ENCODE data around the gene SLC7A5.
"Not testable (repeated sequence)": the region's sequence is repeated elsewhere in the genome, so short reads cannot be mapped to it uniquely, and the experiment has no call there.

Gene SLC7A5

DNA sequence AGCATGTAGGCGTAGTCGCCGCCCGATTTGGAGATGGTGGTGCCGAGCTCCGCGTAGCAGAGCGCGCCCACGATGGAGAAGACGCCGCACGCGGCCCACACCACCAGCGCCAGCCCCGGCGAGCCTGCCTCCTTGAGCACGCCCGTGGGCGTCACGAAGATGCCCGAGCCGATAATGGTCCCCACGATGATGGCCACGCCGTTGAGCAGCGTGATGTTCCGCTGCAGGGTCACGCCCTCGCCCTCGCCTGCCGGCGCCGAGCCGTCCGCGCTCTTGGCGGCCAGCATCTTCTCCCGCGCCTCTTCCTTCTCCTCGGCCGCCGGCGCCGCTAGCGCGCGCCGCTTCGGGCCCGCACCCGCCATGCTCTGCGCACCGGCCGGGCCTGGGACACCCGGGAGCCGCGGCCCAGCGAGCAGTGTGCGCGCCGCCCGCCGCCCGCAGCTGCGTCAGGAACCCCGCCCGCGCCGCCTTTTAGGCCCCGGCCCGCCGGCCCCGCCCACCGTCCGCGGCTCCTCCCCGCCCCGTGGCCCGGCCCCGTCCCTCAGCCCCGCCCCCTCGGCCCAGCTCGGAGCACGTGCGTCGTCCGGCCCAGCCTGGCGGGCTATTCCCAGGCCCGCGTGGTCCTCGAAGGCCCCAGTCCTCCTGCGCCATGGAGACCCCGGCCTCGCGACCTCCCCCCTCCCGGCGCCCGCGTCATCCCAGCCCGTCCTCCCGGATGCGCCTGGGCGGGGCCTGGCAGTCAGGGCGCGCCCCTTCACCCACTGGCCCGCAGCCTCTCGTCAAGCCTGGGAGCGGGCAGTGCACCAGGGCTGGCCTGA, at the start of gene SLC7A5:
Gene SLC7A5 (minus strand): TSS at position 447 of the 818 bp plus-strand sequence. CDS start 85 bp downstream, at position 362.
- peak; percentile 92 for DNase-seq

DNA sequence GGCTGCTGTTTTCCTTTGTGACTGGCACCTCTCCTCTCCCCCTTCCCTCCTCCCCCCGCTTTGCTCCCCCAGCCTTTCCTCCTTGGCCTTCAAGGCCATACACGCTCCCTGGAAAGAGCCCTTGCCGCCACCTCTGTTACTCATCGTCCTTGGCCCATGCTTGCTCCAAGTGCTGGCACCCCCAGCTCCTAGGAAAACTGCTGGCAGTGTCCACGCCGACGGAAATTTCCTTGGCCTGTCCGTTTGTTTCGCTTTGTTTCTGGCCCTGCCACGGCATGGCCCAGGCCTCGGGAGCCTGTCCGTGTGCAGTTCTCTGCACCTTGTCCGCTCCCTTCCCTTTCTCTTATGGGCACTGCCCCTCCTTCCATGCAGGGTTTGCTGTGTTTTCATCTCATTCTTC, 49.0 kb upstream of the SLC7A5 start:
- DNase-seq, result no peak

DNA sequence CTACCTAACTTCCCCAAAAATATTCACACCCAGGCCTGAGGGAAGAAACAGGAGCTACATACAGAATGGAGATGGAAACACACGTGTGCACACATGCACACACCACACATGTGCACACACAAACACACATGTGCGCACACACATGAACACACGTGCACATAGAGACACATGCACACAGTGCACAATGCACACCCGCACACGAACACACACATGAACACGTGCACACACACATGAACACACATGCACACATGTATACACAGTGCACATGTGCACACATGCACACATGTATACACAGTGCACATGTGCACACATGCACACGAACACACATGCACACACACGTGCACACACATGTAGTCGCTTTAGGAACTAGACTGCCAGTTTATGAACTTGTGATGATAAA, 48.2 kb upstream of the SLC7A5 start:
- DNase-seq, result no peak

DNA sequence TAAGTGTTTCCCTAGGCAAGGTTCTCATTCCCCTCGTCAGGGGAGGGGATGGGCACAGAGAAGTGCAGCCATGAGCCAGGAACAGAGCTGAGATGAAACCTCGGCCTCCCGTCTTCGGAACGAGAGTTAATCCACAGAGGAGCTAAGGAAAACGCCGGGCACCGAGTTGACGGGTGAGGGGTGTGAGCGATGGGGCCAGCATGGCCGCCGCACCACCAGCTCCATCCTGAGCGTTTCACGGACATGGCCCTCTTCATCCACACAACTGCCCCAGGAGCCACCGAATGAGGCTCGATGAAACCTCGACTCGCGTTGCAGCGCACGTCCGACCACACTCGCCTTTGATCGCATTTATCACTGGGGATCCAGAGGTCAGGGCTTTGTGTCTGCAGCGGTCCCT, 45.5 kb upstream of the SLC7A5 start:
- DNase-seq, result no peak

DNA sequence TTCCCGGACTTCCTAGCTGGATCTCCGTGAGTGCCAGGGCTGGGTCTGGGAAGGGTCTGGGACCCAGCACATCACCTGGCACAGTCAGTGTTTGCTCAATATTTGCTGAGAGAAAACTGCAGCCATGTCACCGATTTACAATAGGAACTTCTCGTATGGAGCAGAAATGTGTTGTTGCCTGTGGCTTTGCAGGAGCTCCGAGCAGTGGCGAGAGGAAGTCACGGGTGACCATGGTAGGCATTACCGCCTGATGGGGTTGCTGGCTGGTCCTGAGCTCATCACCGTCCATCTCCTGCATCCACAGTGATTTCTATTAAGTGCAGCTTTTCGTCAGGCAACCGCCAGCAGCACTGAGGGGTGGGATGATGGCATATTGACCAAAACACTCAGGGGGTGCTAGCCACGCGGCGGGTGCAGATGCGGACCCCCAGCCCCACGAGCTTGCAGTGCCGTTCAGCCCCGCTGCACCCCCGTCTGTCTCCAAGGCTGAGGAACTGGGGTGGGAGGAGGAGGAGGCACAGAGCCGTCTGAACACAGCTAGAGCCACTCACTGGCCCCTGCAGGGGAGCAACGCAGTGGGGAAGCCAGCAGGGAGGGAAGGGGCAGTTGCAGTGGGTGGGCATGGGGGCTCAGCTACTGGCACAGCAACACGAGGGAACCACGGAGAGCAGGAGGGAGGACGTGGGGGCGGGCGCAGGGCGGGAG, 44.9 kb upstream of the SLC7A5 start:
- not testable (repeated sequence) for DNase-seq

DNA sequence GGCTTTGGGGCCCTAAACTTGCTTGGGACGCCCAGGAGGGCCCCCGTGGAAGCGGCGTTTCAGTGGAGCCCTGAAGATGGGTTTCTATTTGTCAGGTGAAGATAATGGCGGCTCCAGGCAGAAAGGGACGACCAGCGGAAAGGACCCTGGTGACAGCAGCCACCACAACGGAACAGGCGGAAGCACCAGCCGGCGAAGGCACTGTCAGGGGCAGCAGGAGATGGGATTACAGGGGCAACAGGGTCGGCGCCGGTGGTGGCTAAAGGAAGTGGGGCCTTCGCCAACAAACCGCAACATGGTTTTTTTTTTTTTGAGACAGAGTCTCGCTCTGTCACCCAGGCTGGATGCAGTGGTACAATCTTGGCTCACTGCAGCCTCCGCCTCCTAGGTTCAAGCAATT, 43.4 kb upstream of the SLC7A5 start:
- DNase-seq, result not testable (repeated sequence)

DNA sequence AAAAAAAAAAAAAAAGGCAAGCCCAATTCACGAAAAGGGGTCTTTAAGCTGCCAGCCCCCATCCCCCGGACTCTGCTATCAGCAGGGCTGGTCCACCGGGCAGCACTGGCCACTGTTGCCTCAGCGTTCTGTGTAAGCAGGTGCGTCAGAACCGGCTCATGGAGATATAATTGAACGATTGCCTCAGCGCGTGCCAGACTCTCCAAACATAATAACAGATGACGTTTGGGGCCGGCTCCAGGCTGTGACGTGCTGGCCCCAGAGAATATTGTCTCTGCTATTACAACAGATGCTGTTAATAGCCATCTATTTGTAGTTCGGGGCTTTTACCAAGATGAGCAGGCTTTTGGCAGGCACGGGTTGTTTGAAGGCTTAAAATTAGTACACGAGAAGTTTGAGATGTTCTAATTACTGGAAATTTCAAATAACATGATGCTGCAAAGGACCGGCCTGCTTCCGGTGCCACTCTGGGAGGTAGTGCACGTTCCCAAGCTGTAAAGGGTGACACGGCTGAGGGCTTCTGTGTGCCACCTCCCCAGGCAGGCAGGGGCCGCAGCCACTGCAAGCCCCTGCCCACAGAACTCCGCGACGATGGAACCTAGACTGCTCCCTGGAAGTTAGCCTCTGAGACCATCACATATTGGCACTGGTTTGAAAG, 41.9 kb upstream of the SLC7A5 start:
- not testable (repeated sequence) for DNase-seq

DNA sequence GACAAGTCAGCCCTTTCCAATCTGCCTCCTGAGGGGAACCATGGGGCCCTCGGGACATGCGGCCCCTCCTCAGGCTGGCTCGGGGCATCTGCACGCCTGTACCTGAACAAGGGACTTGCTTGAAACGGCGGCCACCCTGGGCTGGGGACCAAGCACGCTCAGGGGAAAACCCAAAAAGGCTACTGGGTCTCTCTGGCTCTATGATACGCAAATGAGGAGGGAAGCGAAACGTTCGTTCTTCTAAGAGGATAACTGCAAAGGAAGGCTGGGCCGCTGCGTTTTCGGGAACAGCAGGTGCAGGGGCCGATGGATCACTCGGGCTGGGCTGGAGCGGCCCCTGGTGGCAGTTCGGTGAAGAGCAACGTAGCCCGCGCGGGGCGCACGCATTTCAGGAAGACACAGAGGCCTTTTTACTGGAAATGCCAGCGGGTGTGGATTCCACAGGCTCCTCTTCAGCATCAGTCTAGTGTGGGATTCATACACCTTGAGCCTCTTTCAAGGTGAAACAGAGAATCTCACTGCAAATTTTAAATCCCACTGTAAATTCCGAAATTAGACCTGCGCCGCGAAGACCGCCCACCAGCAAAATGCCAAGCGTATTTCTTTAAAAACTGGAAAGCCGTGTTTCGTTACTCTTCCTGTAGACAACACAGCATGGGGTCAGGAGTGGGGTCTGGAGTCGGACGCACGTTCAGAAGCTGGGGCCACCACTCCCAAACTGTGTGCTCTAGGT, 40.1 kb upstream of the SLC7A5 start:
- peak; percentile 93 for DNase-seq

DNA sequence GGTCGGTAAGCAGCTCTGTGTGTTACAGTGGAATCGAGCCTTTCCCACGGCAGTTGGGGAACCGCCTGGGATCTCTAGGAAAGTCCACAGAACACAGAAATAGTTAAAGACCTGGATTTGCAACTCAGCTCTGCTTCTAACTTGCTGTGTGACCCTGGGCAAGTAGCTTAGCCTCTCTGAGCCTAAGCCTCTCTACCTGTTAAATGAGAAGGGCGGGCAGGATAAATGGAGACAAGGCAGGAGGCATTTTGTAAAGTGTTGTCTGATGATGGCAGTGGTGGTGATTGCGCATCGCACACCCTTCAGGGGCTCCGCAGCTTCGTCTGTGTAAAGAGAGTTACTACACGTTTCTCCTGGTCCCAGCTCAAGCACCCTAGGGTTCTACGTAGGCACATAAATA, 38.8 kb upstream of the SLC7A5 start:
- not testable (repeated sequence) for DNase-seq

DNA sequence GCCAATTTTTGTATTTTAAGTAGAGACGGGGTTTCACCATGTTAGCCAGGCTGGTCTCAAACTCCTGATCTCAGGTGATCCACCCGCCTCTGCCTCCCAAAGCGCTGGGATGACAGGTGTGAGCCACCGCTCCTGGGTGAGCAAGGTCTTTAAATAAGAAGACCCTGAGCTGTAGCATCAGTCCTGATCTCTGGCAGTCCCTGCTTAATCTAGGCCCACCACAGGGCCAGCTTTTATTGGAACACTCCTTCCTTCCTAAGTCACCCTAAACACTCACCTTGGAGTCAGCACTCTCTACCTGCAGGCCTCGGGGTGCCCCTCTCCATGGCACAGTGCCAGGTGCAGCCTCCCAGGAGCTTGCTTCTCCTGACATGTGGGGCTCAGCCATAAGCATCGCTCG, 36.2 kb upstream of the SLC7A5 start:
- DNase-seq, result not testable (repeated sequence)

DNA sequence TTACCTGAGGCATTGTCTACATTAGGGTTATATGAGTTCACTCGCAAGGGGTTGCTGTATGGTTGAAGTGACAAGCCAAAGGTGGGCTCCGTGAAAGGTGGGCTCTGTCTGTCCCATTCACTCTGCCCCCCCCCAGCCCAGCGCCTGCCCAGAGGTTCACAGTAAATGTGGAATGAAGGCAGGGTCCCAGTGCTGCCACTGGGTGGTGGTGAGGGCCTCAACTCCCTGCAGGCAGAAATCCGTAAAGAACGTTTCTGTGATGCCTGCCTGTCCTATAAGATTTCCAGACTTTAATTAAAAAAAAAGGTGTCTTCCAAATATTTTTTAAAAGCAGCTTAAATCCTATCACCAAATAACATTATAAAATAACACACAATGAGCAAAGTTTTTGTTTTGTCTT, 35.7 kb upstream of the SLC7A5 start:
- not testable (repeated sequence) for DNase-seq

DNA sequence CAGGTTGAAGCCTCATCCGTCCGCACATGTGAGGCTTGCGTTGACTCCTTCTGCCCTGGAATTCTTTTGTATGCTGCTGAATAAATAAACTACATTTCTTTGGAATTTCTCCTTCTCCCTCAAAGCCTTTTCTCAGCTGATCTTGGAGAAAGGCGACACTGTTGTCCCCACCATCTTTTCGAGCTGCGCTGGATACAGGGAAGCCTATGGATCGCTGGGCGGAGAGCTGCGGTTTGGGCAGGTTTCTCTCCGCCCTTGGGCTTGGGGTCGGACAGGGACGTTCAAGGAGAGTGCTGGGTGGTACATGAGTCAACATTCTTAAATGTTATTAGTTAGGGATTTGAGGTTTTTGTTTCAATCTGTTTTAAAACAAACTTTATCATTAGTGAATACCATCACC, 31.2 kb upstream of the SLC7A5 start:
- DNase-seq, result not testable (repeated sequence)

DNA sequence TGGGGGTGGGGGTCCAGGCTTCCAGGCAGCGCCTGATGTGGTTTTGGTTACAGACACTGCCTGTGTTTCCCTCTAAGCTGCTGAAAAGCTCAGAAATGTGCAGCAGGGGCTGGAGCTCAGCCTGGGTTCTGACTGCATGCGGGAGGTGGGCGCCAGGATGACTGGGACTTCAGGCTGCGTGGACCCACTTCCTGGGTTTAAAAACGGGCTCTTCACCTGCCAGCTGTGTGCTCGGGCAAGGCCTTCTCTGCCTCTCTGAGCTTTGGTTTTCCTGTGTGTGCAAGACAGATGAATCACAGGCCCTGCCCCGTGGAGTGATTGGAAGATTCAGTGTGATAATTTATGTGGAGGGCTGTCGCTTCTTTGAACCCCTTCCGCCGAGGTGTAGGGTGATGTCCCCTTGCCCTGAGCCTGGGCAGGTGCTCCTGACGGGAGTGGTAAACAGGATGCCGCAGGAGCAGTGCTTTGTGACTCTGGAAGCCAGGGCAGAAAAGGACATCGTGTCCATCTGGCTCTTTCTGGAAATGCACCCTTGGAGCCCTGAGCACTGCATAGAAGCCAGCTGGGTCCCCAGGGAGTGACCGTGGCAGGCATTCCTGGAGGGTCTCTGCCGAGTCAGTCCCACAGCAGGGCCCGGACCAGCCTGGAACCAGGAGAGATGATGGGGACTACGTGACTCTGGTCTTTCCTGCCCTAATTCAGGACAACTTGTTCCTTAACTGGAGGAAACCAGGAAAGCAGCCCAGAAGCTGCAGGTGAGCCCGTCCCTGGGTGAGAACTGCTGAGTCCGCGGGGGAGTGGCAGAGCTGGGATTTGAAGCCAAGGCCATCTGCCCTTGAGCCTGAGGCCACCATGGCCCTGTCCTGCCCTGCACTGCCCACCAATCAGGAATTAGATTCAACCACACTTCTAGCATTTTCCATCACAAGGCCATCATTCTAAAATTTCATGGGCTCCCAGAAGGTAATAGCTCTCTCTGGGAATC, 28.5 kb upstream of the SLC7A5 start:
- DNase-seq, result peak; percentile 76

DNA sequence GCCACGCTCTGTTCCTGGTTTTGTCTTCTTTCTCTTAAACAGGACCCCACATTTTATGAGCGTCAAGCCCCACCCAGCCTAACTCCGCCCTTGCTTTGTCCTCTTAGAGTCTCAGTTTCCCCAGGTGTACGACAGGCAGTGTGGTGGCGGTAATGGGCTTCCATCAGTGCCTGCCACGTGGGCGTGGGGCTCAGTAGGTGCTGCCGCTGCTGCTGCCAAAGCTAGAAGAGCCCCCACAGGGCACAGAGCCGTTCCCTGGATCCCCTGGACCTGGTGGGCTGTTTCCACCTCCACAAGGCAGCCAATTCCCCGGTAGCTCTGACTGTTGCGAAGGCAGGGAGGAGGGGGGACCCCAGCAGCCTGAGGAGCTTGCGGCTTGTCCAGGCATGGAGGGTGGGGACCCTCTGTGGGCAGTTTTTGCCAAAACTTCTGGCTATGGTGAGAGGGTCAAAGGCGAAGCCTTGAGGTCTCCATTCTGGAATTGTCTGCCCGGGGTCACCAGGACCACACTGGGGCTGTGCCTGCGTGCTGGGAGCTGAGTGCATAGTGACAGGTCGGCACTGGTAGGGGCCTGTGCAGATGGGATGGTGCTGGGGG, 27.7 kb upstream of the SLC7A5 start:
- not testable (repeated sequence) for DNase-seq

DNA sequence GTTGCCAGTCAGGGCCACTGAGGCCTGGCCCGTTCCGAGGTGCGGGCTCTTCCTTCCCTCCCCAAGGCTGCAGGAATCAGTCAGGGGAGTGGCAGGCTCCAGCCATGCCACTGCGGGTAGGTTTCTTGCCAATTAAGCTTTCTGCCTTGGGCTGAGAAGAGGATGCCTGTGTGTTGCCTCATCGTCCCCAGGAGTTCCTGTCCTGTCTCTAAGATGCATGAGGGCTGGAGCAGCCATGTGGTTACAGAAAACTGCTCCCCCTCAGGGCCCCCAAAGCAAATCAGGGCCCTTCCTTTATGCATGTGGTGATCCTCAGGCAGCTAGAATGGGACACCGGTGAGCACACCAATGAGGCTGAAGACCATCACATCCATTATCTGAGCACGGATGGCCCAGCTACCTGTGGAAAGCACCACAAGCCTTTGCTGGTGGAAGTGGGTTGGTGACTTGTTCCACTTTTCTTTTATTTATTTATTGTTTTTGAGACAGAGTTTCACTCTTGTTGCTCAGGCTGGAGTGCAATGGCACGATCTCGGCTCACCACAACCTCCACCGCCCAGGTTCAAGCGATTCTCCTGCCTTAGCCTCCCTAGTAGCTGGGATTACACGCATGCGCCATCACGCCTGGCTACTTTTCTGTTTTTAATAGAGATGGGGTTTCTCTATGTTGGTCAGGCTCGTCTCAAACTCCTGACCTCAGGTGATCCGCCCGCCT, 27.0 kb upstream of the SLC7A5 start:
- peak; percentile 33 for DNase-seq

DNA sequence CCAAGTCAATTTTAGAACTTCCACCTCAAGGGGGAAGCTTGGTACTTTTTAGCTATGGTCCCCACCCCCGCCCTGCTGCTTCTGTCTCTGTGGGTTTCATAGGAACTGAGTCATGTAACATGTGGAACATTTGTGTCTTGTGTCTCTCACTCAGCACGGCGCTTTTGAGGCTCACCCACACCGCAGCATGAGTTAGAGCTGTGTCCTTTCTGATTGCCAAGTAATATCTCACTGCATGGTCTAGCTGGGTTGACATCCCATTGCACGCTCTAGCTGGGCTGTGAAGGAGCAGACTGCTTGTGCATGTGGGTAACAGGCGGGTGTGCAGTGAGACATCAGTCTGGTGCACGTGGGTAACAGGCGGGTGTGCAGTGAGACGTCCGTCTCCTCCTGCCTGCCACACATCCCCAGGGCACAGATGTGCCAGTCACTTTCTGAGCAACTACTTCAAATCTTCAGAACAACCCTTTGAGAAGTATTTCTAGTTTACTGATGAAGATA, 26.4 kb upstream of the SLC7A5 start:
- peak; percentile 92 for DNase-seq

DNA sequence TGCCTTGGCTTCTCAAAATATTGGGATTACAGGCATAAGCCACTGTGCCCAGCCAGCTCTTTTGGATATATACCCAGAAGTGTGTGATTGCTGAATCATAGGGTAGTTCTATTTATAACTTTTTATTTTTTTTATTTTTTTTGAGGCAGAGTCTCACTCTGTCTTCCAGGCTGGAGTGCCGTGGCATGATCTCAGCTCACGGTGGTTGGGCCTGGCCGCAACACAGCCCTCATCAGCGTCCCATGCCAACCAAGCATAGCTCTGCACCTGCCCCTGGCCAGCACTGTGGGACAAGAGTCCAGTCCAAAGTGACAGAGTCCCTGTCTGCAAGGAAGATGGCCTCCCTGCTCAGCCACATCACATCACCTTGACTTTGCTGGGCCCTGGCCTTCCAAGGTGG, 24.7 kb upstream of the SLC7A5 start:
- DNase-seq, result not testable (repeated sequence)

DNA sequence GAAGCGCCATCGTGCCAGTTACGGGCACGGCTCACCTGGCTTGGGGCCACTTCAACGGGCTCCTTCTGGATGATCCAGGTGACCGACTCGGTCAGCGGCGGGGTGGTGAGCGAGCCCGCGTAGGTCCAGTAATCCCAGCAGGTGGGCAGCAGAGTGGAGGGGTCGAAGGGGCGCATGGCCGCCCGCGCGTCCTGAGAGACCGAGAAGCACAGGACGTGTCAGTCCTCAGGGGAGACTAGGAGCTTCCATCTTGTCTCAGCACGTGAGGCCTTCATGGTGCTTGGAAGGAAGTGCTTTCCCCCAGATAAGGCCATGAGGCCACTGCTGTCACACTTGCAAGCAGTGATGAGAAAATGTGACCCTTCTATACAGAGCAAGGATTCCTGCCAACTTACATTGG, 22.5 kb upstream of the SLC7A5 start:
- DNase-seq, result no peak

DNA sequence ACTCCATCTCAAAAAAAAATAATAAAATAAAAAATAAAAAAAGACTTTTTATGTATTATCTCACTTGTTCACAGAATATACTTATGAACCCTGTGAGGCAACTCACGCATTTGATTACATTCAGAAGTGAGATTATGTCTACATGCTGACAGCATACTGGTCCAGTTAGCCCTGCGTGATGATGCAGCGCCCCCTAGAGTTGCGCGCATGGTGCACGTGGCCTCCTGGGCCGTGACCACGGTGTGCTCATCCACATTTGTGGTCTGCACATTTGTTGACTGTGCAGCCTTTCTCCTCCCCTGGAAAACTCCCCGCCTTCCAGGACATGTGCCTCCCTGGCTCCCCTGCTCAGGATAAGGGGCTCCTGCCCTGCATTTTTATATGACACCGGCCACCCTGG, 20.5 kb upstream of the SLC7A5 start:
- DNase-seq, result peak; percentile 72

DNA sequence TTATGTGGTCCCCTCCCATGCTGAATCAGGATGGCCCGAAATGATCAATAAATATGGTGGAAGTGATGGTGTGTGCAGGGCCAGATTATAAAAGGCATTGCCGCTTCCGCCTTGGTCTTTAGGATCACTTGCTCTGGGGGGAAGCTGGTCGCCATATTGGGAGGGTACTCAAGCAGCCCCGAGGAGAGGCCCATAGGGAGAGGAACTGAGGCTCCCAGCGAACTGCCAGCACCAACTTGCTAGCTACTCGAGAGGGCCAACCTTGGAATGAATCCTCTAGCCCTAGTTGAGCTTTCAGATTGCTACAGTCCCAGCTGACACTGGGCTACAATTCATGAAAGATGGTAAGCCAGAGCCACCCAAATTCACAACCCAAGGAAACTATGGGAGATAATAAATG, 19.0 kb upstream of the SLC7A5 start:
- not testable (repeated sequence) for DNase-seq

Data from activated CD4-positive, alpha-beta T cell treated with anti-CD3 and anti-CD28 coated beads for 48 hours (primary cell).